GM18520 (cell line): ENCODE results near the gene NMRK2.
"Not testable (repeated sequence)": the region's sequence is repeated elsewhere in the genome, so short reads cannot be mapped to it uniquely, and the experiment has no call there.

Experiments
- ATAC-seq: cut with Tn5 transposase; IDR thresholded peaks from one replicate; pipeline ENCODE4 v1.9.1; 2021; ENCODE audit not compliant: unreplicated experiment

Gene NMRK2

DNA sequence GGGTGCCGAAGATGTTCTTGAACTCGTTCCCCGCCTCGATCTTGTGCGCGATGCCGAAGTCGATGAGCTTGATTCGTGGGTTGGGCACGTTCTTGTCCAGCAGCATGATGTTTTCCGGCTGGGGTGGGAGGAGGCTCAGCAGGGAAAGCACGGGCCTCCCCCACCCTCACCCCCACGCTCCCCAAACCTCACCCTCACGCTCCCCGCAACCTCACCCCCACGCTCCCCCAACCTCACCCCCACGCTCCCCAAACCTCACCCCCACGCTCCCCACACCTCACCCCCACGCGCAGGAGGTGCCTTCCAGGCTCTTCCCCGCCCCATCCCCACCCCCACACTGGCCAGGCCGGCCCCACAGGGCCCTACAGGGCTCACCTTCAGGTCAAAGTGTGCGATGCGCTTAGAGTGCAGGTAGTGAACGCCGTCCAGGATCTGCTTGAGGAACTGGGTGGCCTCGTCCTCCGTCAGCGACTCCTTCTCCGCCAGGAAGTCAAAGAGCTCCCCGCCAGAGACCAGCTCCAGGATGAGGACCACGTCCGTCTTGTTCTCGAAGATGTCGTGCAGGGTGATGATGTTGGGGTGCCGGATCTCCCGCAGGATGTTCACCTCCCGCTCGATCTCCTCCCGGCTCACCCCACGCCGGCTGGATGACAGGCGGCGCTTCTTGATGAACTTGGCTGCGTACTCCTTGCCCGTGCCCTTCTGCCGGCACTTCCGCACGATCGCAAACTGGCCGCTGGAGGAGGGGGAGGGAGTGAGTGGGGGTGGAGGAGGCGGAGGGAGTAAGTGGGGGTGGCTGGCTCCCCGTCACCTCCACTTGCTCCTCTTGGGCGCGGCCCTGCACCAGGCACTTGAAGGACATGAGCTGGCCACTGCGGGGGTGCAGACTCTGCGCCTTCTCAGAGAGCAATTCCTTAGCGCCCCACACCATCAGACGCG, 31.7 kb downstream of the NMRK2 start:
- ATAC-seq = no peak

- ATAC-seq = no peak
Measured at GRCh38 chr19:3966051-3967017, 33.5 kb downstream of the NMRK2 start.

DNA sequence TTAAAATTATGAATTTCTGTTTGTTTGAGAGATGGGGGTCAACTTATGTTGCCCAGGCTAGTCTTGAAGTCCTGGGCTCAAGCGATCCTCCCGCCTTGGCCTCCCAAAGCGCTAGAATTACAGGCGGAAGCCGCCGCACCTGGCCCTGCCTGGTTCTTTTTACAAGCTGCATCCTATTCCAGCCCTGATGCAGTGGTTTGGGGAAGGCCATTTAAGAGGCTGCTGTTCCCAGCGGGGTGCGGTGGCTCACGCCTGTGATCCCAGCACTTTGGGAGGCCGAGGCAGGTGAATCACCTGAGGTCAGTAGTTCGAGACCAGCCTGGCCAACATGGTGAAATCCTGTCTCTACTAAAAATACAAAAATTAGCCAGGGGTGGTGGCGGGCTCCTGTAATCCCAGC, 35.1 kb downstream of the NMRK2 start:
- ATAC-seq = not testable (repeated sequence)

- ATAC-seq = no peak
Measured at GRCh38 chr19:3968556-3969434, 35.9 kb downstream of the NMRK2 start.

GRCh38 chr19:3969435-3970312, 36.8 kb downstream of the NMRK2 start:
- ATAC-seq = no peak

GRCh38 chr19:3970313-3970807, 37.5 kb downstream of the NMRK2 start:
- no peak for ATAC-seq

DNA sequence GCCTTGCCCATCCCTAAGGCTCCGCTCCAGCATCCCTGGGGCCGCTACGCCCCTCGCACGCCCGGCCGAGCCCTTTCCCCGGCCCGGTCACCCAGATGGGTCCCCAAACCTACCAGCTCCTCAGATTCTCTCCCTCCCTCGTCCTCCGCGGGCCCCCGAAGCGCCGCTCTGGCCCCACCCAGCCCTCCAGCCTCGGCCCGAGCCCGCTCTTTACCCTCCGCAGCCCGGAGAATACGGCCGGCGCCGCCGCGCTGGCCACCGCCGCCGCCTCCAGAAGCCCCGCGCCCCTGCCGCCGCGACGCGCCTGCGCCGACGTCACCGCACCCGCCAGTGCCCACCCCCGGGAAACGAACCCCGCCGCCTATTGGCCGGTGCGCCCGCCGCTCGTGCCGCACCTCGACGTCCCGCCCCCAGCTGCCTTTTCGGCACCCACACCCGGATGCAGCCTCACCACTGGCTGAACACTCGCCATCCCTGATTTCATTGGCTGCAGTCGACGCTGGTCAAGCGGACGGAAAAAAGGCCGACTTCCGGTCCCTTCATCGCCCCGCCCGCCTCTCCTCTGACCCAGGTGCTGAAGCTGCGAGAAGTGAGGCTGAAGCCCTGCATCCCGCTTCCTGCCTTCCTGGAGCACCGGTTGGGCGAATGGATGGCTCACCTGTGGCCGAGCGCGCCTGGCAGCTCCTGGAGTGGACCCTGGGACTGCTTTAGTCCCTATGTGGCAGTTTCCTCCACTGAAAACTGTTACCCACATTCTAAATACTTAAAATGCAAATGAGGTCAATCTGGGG, 38.1 kb downstream of the NMRK2 start, which contains the start of gene DAPK3:
Gene DAPK3, minus strand, starts transcription at position 292 of the 791 bp plus-strand sequence. CDS start 1,364 bp downstream, outside the sequence.
- ATAC-seq = peak; percentile 93

- no peak for ATAC-seq
Measured at GRCh38 chr19:3975144-3975543, 42.3 kb downstream of the NMRK2 start.

- no peak for ATAC-seq
Measured at GRCh38 chr19:3975637-3976087, 42.8 kb downstream of the NMRK2 start.

DNA sequence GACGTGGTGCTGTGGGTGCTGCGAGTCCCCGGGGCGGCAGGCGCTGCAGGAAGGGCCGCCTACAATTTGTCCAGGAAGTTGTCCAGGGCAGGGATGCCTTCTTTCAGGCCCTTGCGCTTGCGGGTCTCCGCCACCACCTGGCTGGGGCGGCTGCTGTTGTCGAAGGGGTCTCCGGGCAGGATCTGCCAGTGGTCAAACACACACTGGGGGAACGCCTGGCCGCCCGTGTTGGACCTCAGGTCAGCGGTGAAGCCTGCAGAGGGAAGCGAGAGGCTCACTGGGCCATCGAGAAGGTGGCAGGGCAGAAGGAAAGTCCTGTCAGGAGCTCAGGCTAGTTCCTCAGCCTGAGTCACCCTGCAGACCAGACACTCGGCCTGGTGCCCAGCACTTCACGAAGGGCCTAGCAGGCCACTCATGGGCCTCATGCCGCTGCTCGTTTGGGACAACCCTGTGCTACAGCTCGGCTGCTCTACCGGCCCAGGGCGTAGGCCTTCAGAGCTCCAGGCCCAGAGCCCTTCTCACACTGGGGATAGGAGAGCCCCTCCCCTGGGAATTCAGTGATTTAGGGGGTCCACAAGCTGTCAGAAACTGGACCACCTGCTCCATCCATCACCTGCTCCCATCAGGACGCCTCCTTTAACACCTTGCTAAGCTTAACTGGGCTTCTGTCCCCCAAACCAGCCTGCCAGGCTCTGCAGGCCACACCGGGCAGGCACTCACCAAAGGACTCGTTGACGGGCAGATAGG, 43.8 kb downstream of the NMRK2 start:
- no peak for ATAC-seq

DNA sequence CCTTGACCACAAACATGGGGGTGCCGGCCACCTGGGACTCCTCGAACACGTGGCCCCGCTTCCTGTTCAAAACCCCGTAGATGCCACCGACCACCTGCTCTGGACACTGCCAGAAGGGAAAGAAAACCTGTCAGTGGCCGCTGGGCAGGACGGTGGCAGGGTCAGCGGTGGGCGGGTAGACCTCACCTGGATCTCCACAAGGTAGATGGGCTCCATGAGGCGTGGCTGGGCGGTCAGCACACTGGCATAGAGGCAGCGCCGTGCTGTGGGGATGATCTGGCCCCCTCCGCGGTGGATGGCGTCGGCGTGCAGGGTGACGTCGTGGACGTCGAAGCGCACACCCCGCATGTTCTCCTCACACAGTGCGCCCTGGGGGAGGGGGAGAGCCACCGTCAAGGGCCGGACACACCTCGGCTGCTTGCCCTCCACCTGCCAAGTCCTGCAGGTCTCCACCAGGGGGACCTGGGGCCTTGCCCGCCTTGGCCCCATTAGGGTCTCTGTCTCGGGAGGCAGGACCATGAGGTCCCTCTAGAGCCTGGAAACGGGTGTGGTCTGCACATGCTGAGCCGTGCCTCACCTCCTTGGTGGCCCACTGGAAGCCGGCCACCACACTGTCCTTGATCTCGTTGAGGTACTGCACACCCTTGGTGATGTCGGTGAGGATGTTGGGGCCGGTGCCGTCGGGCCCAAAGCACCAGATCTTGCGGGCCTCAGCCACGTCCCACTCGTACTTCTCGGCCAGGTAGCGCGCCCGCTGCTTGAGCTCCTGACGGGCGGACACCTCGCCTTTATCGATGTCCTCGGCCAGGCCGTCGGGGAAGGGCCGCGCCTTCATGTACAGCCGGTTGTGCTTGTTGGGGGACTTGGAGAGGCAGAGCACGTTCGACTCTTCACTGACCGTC, 44.6 kb downstream of the NMRK2 start:
- ATAC-seq = no peak

DNA sequence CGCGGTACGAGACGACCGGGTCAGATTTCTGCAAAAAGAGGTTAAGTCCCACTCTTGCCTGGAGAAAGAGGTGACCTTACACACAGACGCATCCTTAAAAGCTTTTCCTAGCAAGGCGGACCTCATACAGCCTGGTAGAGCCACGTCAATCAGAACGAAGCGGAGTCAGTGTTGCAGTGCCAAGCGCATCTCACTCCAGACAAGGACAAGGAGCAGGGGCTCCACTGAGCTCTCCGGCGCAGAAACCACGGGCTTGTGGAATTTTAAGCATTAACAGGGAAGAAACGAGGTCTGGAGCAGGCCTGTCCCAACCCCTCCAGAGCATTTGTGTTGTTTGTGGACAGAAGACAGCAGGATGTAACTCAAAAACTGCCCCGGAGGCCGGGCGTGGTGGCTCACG, 45.3 kb downstream of the NMRK2 start:
- no peak for ATAC-seq

DNA sequence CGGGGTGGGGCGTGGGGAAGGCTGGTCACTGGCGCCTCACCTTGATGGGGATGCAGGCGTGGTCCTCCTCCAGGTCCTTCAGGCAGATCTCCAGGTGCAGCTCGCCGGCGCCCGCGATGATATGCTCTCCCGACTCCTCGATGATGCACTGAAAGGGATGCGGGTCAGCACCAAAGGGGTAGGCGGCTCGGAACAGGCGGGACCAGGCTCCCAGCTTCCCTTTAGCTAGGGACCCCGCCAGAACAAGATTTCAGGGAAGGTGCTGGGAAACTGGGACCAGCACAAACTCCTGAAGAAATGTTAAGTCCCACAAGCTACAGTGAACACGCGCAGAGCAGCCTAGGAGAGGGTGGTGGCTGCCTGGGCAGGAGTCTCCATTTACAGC, 46.4 kb downstream of the NMRK2 start:
- no peak for ATAC-seq

DNA sequence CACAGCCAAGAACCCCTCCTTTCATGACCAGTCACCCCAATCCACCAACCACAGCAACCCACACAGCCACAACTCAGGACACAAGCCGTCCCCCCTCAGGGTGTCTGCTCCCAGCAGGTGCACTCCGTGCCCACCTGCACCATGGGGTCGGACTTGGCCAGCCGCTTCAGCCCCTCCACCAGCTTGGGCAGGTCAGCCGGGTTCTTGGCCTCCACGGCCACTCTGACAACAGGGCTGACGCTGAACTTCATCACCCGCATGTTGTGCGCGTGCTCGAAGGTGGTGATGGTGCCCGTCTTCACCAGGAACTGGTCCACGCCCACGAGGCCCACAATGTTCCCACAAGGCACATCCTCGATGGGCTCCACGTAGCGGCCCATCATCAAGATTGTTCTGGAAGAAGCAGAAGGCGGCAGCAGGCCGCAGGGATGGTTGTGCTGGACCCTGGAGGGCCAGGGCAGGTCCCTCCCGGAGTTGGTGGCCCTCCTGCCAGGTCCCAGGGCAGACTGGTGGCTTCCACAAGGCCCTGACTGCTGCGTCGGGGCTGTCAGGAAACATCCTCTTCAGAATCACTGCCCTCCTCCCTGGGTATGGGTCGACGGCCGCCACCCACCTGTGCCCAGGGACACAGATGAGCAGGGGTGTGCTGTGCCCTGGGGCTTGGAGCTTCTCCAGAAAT, 46.9 kb downstream of the NMRK2 start:
- no peak for ATAC-seq

DNA sequence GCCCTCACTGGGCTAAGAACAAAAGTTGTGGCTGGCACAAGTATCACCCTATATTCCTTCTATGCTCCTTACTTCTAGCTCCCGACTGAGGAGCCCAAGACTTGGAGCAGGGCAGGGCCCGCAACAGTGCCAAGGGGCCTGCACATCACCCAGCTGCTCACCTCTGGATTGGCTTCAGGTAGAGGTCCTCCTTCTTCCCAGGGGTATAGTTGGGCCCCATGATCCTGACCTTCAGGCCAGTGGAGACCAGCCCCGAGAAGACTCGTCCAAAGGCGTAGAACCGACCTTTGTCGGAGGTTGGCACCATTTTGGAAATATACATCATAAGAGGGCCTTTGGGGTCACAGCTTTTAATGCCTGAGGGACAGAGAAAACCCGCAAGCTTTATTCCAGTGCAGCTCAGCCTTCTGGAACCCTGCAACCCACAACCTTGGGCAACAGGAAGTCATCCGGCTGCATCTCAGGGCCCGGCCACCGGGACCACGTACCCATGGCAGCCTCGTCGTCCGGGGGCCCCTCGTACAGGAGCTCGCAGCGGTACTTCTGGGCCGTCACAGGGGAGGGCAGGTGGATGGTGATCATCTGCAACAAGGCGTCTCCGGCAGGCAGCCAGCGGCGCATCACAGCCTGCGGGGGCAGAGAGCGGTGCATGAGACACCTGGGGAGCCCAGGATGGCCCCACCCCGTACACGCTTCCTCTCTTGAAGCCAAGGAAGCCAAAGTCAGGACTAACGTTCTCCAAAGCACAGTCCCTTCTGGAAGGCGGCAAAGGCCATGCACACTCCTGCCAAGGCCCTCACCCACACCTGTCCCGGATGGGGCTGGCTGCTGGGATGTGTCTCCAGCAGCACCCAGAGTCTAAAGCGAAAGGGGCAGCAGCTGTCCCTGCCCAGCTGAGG, 47.7 kb downstream of the NMRK2 start:
- ATAC-seq = no peak
